ENCODE data around the gene LRRC15. TPM values are rescaled to one million over a fixed set of nuclear protein-coding genes. Genes with fewer than 3 reads are reported as not detected.

The LRRC15 gene
- total RNA-seq, 1 experiment from 2014 or later, result not detected

DNA sequence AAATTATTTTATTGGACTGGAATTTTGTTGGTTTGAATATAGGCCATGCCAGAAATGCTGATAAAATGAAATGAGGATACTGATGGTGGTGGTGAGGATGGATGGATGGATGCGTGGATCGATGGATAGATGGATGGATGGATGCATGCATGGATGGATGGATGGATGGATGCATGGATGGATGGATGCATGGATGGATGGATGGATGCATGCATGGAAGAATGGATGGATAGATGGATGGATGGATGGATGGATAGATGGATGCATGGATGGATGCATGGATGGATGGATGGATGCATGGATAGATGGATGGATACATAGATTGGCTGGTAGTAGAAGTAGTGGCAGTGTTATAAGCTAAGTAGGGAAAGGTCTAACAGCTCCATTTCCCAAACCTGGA is 58.5 kb downstream of the LRRC15 start:
- Mint-ChIP-seq H3K27me3 (ENCODE audit: unreplicated experiment) (no peaks in the 10 kb centered on the region), H3K4me3 (ENCODE audit: low read depth, unreplicated experiment) (no peak overlapping the region), H3K36me3 (ENCODE audit: insufficient read depth, unreplicated experiment) (peaks cover 19% of the 10 kb centered on the region), H3K9me3 (ENCODE audit: low read depth, unreplicated experiment) (no peaks in the 10 kb centered on the region), H3K4me1 (ENCODE audit: low read depth, unreplicated experiment) (peaks cover 18% of the 10 kb centered on the region), H3K27ac (ENCODE audit: unreplicated experiment) (no peak overlapping the region)
- DNase-seq, result no peak
- CTCF ChIA-PET, result interaction anchor here (0.6 kb wide), 1 partner anchor 286 kb away, joined by 4 read pairs; no protein-coding TSS in a partner anchor
- intact Hi-C loops (cut with micrococcal nuclease; ENCODE audit: unreplicated experiment), result no loop called here
- BruUV-seq (replicated peaks), result no TSS peak
- TF ChIP-seq, protein P1, sequence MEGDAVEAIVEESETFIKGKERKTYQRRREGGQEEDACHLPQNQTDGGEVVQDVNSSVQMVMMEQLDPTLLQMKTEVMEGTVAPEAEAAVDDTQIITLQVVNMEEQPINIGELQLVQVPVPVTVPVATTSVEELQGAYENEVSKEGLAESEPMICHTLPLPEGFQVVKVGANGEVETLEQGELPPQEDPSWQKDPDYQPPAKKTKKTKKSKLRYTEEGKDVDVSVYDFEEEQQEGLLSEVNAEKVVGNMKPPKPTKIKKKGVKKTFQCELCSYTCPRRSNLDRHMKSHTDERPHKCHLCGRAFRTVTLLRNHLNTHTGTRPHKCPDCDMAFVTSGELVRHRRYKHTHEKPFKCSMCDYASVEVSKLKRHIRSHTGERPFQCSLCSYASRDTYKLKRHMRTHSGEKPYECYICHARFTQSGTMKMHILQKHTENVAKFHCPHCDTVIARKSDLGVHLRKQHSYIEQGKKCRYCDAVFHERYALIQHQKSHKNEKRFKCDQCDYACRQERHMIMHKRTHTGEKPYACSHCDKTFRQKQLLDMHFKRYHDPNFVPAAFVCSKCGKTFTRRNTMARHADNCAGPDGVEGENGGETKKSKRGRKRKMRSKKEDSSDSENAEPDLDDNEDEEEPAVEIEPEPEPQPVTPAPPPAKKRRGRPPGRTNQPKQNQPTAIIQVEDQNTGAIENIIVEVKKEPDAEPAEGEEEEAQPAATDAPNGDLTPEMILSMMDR (IDR thresholded peaks at IDR 0.05; ENCODE audit: unreplicated experiment), result no peak

DNA sequence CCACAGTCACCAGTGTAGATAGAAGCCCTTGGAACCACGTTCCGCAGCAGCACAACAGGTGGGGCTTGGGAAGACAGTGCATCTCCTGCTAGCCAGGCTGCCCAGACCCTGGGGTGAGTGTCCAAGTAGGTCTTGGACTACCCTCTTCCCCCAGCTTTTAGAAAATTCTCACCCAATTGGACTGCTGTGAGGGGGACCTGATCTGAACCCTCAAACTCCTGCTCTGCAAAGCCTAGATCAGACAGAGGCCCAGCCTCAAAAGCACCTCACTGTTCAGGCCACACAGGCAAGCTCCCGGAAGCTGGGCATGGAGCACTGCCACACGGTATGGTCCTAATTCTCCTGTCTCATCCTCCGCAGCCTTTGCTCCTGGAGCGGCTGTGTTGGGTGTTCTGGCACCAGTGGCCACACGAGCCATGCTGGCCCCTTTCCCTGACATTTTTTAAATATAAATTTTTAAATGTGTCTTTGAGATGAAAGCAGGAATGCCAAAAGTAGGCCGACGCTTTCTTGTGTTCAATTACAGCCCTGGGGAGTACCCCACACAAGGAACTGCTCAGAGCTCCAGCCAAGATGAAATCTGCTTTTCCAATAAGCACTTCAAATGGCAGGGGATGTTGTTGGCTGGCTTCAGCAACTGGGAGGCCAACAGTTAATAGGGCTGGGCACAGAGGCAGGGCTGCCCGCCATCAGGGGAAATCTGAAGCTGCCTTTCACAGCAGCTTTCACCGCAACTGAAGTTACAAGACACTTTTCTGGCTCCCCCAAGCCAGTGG is 59.3 kb downstream of the LRRC15 start:
- no peak overlapping the region for H3K4me3 Mint-ChIP-seq (ENCODE audit: low read depth, unreplicated experiment)
- no TSS peak for BruUV-seq (replicated peaks)
- H3K9me3 Mint-ChIP-seq (ENCODE audit: low read depth, unreplicated experiment), result no peaks in the 10 kb centered on the region
- intact Hi-C loops (cut with micrococcal nuclease; ENCODE audit: unreplicated experiment), result no loop called here
- no peak overlapping the region for H3K27ac Mint-ChIP-seq (ENCODE audit: unreplicated experiment)
- H3K4me1 Mint-ChIP-seq (ENCODE audit: low read depth, unreplicated experiment), result peaks cover 15% of the 10 kb centered on the region
- CTCF ChIA-PET, result interaction anchor here (0.6 kb wide), 2 partner anchors 39 to 285 kb away, joined by 3 to 4 read pairs; no protein-coding TSS in a partner anchor
- no peaks in the 10 kb centered on the region for H3K27me3 Mint-ChIP-seq (ENCODE audit: unreplicated experiment)
- DNase-seq, result no peak
- peaks cover 16% of the 10 kb centered on the region for H3K36me3 Mint-ChIP-seq (ENCODE audit: insufficient read depth, unreplicated experiment)
- TF ChIP-seq, protein P1 (IDR thresholded peaks at IDR 0.05; ENCODE audit: unreplicated experiment), result no peak

DNA sequence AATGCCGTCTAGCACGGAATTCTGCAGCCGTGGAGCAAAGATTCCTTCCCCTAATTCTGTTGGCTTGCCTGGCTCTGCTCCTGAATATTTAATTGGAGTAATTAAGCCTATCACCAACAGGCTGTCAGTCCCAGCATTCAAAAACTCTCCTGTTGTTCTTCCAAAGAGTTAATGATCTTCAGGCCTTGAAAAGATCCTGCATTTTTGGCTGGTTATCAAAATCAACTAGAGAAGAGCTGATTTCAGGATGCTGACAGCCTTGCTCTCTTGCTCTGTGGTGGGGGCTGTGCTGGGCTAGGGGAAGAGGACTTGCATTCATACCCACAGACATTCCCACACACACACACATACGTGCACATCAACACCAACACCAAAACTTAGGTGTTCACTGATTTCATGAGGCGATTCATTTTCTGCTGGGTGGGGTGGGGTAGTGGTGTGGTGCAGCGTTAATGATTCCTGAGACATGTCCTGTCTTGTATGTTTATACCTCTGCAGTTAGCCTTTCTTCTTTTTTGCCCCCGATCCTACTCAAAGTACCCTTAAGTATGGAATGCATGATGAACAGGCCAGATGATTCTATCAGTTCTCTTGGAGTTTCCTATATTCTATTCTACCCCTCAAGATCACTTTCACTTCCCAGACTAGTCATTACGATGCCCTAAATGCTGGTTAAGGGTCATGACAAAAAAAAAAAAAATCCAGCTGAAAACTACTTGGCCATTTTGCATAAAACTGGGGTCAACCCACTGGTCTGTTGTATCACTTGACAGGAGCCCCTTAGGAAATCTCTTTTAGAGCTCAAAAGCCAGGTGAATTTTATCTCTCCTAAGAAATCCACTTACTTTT is 60.7 kb downstream of the LRRC15 start:
- BruUV-seq (replicated peaks), result no TSS peak

DNA sequence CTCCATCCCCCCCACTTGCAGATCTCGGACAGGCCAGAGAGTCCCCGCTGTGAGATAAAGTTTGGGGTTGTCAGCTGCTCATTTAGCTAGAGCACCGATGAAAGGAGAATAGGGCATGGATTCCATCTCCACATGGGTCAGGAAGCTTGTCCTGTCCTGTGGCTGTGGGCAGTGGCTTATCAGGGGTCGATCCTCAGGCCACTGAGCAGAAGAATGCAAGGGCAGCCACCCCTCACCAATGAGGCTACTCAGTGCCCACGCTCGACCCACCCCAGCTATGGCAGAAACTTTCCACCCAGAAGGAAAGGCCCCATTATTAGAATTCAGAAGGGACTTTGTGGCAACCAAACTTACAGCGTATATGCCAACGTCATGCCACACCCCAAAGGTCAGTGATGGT is 61.7 kb downstream of the LRRC15 start:
- TF ChIP-seq, protein P1 (IDR thresholded peaks at IDR 0.05; ENCODE audit: unreplicated experiment), result no peak
- Mint-ChIP-seq H3K27me3 (ENCODE audit: unreplicated experiment) (no peaks in the 10 kb centered on the region), H3K27ac (ENCODE audit: unreplicated experiment) (no peak overlapping the region), H3K4me1 (ENCODE audit: low read depth, unreplicated experiment) (peaks cover 8% of the 10 kb centered on the region), H3K4me3 (ENCODE audit: low read depth, unreplicated experiment) (no peak overlapping the region), H3K9me3 (ENCODE audit: low read depth, unreplicated experiment) (no peaks in the 10 kb centered on the region), H3K36me3 (ENCODE audit: insufficient read depth, unreplicated experiment) (no peaks in the 10 kb centered on the region)
- DNase-seq, result no peak
- CTCF ChIA-PET, result no interaction called here
- intact Hi-C loops (cut with micrococcal nuclease; ENCODE audit: unreplicated experiment), result loop anchor here (5.0 kb wide), 1 partner anchor 41 kb away; no protein-coding TSS in a partner anchor
- no TSS peak for BruUV-seq (replicated peaks)

More for the DNA sequence above, 60.7 kb downstream of the LRRC15 start:
- TF ChIP-seq, protein P1 (IDR thresholded peaks at IDR 0.05; ENCODE audit: unreplicated experiment), result no peak
- Mint-ChIP-seq H3K4me1 (ENCODE audit: low read depth, unreplicated experiment) (peaks cover 8% of the 10 kb centered on the region), H3K4me3 (ENCODE audit: low read depth, unreplicated experiment) (no peak overlapping the region), H3K27me3 (ENCODE audit: unreplicated experiment) (no peaks in the 10 kb centered on the region), H3K36me3 (ENCODE audit: insufficient read depth, unreplicated experiment) (peaks cover 7% of the 10 kb centered on the region), H3K9me3 (ENCODE audit: low read depth, unreplicated experiment) (no peaks in the 10 kb centered on the region), H3K27ac (ENCODE audit: unreplicated experiment) (no peak overlapping the region)
- CTCF ChIA-PET, result no interaction called here
- DNase-seq, result no peak
- intact Hi-C loops (cut with micrococcal nuclease; ENCODE audit: unreplicated experiment), result loop anchor here (5.0 kb wide), 1 partner anchor 42 kb away; no protein-coding TSS in a partner anchor

Measured in Calu3 (cell line).